Parathyroid adenoma (tissue), 2 donors: Measurements from ENCODE around the gene MAP2.

Source experiments
- H2AFZ ChIP-seq: fragments of 300-600 bp; sonication (generic); one replicate; pipeline ENCODE4 v1.7.0; 2017; ENCODE audit warnings: antibody characterized with exemption, mild to moderate bottlenecking
- H3K27ac ChIP-seq: fragments of 300-600 bp; sonication (generic); one replicate; pipeline ENCODE4 v1.7.0; 2017
- H3K27me3 ChIP-seq: fragments of 300-600 bp; sonication (generic); one replicate; pipeline ENCODE4 v1.7.0; 2017; ENCODE audit warnings: low read length; ENCODE audit not compliant: control insufficient read depth, insufficient read depth
- H3K36me3 ChIP-seq: fragments of 300-600 bp; sonication (generic); one replicate; pipeline ENCODE4 v1.7.0; 2017; ENCODE audit warnings: low read length; ENCODE audit not compliant: control insufficient read depth, insufficient read depth
- H3K4me1 ChIP-seq: fragments of 300-600 bp; sonication (generic); one replicate; pipeline ENCODE4 v1.7.0; 2017; ENCODE audit warnings: control low read depth
- H3K4me2 ChIP-seq: fragments of 300-600 bp; sonication (generic); one replicate; pipeline ENCODE4 v1.7.0; 2017; ENCODE audit warnings: low read length
- H3K4me3 ChIP-seq: fragments of 300-600 bp; sonication (generic); one replicate; pipeline ENCODE4 v1.7.0; 2017; ENCODE audit warnings: low read depth, low read length
- H3K79me2 ChIP-seq: fragments of 300-600 bp; sonication (generic); one replicate; pipeline ENCODE4 v1.7.0; 2017; ENCODE audit warnings: control low read depth
- H3K9ac ChIP-seq: fragments of 300-600 bp; sonication (generic); one replicate; pipeline ENCODE4 v1.7.0; 2017; ENCODE audit warnings: mild to moderate bottlenecking
- H3K9me3 ChIP-seq: fragments of 300-600 bp; sonication (generic); one replicate; pipeline ENCODE4 v1.7.0; 2017; ENCODE audit warnings: low read length; ENCODE audit not compliant: control insufficient read depth
- CTCF ChIP-seq: fragments of 300-600 bp; sonication (generic); IDR thresholded peaks from one replicate; pipeline ENCODE4 v1.7.0; 2017; ENCODE audit warnings: antibody characterized with exemption, mild to moderate bottlenecking
- donor health status: primary hyperparathyroidism.

Gene MAP2

GRCh38 chr2:209547726-209548125 lies 123.9 kb downstream of the MAP2 start:
- Histone ChIP-seq H3K27ac (no peak overlapping the region), H3K27me3 (no peaks in the 10 kb centered on the region), H3K36me3 (no peaks in the 10 kb centered on the region), H3K4me2 (no peak overlapping the region), H3K4me3 (no peak overlapping the region), H3K9me3 (no peaks in the 10 kb centered on the region), H3K79me2 (no peaks in the 10 kb centered on the region), H3K9ac (no peak overlapping the region), H2AFZ (no peak overlapping the region), H3K4me1 (no peaks in the 10 kb centered on the region)
- TF ChIP-seq CTCF, result no peak

- Histone ChIP-seq H3K36me3 (no peaks in the 10 kb centered on the region), H3K4me3 (no peak overlapping the region), H3K9ac (no peak overlapping the region), H3K27ac (no peak overlapping the region), H3K27me3 (no peaks in the 10 kb centered on the region), H3K4me1 (no peaks in the 10 kb centered on the region), H3K4me2 (no peak overlapping the region), H2AFZ (no peak overlapping the region), H3K9me3 (no peaks in the 10 kb centered on the region), H3K79me2 (no peaks in the 10 kb centered on the region)
- TF ChIP-seq CTCF, result no peak
Measured at GRCh38 chr2:209549589-209549988, 125.7 kb downstream of the MAP2 start.

- Histone ChIP-seq H3K79me2 (no peaks in the 10 kb centered on the region), H3K27ac (no peak overlapping the region), H2AFZ (no peak overlapping the region), H3K9ac (no peak overlapping the region), H3K4me2 (no peak overlapping the region), H3K36me3 (no peaks in the 10 kb centered on the region), H3K27me3 (no peaks in the 10 kb centered on the region), H3K4me3 (no peak overlapping the region), H3K4me1 (no peaks in the 10 kb centered on the region), H3K9me3 (no peaks in the 10 kb centered on the region)
- no peak for TF ChIP-seq CTCF
Measured at GRCh38 chr2:209553913-209554312, 130.1 kb downstream of the MAP2 start.

- Histone ChIP-seq H3K9ac (no peak overlapping the region), H3K36me3 (no peaks in the 10 kb centered on the region), H3K4me1 (no peaks in the 10 kb centered on the region), H3K9me3 (no peaks in the 10 kb centered on the region), H3K27ac (no peak overlapping the region), H2AFZ (no peak overlapping the region), H3K27me3 (no peaks in the 10 kb centered on the region), H3K79me2 (no peaks in the 10 kb centered on the region), H3K4me2 (no peak overlapping the region), H3K4me3 (no peak overlapping the region)
- TF ChIP-seq CTCF, result peak; percentile 34
Measured at GRCh38 chr2:209556354-209556961, 132.6 kb downstream of the MAP2 start.

GRCh38 chr2:209560911-209561310 lies 137.1 kb downstream of the MAP2 start:
- Histone ChIP-seq H3K27me3 (no peaks in the 10 kb centered on the region), H3K4me1 (no peaks in the 10 kb centered on the region), H3K79me2 (no peaks in the 10 kb centered on the region), H3K4me2 (no peak overlapping the region), H3K9me3 (no peaks in the 10 kb centered on the region), H3K4me3 (no peak overlapping the region), H3K27ac (no peak overlapping the region), H3K36me3 (no peaks in the 10 kb centered on the region), H3K9ac (no peak overlapping the region), H2AFZ (no peak overlapping the region)
- no peak for TF ChIP-seq CTCF
